HG03196 (cell line): Measurements from ENCODE around the gene LRRN3.
"Not testable (repeated sequence)": the region's sequence is repeated elsewhere in the genome, so short reads cannot be mapped to it uniquely, and the experiment has no call there.

Experiments used
- ATAC-seq: cut with Tn5 transposase; IDR thresholded peaks from one replicate; pipeline ENCODE4 v1.9.1; 2021; ENCODE audit not compliant: unreplicated experiment

LRRN3 gene

DNA sequence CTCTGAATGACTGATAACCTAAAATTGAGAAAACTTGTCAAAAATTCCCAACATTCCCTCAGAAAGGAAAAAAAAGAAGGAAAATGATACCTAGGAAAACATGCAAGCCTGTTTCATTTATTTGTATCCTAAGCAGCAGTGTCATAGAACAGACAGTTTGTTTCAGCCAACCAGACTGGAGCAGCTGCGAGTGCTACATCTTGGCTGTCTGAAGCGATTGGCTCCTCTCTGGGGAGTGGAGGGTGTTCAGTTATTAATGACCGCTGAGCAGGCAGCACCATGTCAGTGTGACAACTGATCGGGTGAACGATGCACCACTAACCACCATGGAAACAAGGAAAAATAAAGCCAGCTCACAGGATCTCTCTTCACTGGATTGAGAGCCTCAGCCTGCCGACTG lies at the start of gene LRRN3:
Gene LRRN3, plus strand, starts transcription at position 282 of the 400 bp plus-strand sequence. CDS start 31,646 bp downstream, outside the sequence.
- no peak for ATAC-seq

DNA sequence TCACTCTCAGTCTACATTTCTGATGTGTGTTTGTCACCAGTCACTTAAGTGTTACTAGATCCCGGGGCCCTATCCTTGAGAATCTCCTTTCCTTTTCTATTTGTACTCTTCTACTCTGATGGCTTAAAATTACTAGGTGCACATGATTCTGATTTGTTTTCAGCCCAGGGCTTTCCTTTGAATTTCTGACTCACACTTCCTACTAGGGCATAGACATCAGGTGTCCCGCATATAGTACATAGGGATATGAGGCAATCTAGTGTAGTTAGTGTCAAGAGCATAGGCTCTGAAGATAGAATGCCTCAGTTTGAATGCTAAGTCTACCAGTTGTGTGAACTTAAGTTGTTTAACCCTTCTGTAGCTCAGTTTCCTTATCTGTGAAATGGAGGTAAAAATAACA lies 49.4 kb upstream of the LRRN3 start:
- ATAC-seq = no peak

DNA sequence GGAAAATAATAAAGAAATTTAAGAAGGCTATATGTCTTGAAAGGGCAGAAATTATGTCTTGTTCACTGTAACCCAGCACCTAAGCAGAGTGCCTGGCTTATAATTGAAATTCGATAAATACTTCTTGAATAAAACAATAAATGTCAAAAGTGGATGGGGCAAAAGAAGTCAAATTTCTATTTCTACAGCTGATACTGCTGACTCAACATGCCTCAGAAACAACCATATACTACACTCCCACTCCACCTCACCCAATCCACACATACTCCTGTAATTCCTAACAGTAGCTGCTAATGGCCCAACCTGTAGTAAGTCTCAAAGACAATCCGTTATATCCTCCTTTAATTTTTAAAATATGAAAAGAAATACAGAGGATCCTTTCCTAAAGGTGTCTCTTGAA lies 48.1 kb upstream of the LRRN3 start:
- no peak for ATAC-seq

DNA sequence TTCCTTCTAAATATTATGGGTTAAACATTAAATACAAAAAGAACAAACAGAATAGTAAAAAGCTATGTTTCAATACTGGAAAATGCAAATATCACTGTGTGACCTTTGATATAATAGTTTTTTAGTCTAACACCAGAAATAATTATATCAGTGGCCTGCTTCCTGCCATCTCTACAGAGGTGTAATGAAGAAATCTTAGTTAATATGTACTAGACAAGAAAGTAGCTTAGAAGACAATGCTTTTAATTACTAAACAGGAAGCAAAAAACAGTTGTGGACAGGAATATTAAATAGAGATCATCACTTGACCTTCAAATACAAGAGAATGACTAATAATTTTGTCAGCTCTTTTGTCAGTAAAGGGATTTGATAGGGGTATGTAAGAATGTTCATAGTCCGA lies 47.4 kb upstream of the LRRN3 start:
- ATAC-seq = peak; percentile 99

DNA sequence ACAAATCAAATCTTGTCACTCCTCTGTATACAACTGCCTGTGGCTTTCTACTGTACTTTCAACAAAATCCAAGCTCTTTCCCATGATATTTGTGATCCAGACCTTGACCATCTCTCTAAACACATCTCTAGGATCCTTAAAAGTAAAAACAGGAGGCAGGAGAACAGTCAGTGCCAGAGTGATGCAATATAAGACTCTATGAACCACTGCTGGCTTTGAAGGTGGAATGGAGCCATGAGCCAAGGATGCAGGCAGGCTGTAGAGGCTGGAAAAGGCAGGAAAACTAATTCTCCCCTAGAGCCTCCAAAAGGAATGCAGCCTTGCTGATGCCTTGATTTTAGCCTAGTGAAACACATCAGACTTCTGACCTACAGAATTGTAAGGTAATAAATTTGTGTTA lies 45.5 kb upstream of the LRRN3 start:
- no peak for ATAC-seq

DNA sequence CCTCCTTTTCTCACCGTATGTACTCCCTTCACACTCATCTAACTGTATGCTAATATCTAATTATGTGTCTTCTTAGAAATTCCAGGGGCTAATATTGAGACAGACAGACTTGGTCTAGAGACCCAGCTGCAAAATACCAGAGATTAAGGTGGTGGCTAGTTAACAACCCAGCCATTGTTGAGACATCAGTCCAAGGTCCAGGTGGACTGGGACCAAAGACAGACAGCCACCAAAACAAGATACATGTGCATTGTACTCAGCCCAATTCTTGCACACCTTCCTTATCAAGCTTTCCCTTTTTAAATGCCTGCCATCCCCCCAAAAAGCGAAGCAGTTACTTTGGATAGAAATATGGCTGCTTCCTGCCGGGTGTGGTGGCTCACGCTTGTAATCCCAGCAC lies 43.3 kb upstream of the LRRN3 start:
- no peak for ATAC-seq

DNA sequence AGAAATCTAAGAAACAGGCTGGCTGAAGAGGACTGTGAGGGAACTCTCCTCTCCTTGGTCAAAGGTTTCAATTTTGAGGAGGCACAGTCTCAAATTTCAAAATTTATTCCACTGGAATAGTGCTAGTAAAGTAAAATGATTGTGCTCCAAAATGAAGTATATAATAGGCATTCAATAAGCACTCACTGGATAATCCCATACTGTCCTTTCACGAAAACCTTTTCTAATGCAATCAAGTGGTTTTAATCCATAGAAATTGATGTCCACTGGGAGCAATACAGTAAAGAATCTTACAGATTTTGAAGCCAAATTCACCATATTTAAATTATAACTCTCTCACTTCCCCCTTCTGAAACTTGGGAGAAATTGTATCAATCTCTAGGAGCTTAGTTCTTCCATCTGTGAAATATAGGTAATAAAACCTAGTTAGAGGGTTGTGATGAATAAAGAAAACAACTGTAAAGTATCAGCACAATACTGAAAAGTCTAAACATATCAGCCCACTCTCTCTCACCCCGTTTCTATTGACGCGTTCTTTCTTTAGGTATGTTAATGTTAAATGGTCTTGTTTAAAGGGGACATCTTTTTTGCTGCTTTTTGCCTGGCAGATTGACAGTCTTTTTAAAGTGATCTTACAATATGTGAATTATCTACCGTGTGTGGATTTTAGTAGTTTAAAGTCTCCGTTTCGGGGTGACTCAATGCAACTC lies 40.8 kb upstream of the LRRN3 start:
- ATAC-seq = no peak

DNA sequence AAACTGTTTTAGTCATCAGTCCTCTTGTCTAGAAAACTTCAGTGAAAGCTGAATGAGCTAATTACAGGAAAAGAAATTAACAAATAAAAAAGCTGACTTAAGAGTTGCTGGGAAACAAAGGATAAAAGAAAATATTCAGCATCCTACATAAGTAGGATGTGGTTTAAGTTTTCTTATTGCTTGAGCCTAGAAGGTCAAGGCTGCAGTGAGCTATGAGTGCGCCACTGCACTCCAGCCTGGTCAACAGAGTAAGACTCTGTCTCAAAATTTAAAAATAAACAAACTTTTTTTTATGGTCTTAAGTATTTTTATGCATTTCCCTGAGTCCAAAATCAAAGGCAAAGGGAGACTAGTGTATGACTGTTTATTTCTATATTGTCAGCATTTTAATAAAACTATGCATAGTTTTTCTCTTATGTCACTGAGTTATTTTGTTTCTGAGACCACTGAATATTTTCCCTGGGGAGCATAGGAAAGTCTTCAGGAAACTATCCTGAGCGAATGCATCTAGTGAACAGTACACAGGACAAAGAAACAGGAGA lies 40.0 kb upstream of the LRRN3 start:
- no peak for ATAC-seq

DNA sequence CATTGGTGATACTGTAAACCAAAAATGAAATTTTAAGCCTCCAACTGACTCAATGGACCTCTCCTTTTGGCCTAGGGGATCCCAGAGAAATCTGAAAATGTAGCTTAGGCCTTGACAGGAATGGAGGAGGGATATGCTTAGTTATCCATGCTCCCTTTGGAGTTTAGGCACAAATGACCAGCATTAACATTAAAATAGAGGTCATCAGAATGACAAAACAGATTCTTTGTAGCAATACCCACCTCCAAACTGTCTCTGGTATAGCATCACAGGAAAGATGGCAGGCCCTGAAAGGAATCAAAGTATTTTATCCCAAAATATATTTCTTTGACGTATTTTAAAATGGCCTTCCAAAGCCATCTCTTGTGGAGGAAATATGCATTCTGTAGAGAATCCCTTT lies 39.1 kb upstream of the LRRN3 start:
- ATAC-seq = no peak

DNA sequence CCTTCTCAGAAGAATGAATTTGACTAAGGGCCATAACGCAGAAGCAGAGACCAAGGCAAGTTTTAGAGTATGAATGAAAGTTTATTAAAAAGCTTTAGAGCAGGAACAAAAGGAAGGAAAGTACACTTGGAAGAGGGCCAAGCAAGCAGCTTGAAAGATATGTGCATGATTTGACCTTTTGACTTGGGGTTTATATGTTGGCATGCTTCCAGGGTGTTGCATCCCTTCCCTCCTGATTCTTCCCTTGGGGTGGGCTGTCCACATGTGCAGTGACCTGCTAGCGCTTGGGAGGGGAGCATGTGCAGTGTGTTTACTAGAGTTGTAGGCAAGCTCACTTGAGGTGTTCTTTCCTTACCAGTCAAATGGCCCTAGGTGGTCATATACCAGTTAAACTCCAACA lies 37.9 kb upstream of the LRRN3 start:
- ATAC-seq = no peak

DNA sequence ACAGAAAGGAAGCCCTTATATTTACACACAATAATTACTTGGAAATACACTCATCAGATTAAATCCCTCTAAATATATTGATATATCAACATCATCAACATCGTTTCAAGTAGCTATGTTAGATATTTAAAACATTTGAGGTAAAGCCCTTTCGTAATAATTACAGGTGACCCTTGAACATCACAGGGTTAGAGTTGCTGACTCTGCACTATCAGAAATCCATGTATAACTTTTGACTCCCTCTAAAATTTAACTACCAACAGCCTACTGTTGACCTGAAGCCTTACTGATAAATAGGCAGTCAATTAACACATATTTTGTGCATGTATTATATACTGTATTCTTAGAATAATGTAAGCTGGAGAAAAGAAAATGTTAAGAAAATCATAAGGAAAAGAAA lies 34.6 kb upstream of the LRRN3 start:
- ATAC-seq = no peak

DNA sequence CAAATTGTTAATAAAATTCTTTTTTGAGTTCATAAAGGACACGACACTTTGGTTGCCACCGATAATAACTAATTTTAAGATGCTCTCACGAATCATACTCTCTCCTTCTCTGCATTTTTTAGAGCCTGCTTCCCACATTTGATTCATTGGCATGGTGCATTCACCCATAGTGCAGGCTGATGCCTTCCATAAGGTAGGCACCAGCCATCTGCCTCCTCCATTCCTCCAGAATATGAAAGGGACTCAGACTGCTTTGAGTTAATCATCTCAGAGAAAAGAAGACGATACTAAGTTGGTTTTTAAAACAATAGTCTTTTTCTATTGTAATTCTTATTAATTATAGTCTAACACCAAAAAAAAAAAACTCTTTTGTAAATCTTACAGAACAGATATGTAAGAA lies 33.9 kb upstream of the LRRN3 start:
- no peak for ATAC-seq

DNA sequence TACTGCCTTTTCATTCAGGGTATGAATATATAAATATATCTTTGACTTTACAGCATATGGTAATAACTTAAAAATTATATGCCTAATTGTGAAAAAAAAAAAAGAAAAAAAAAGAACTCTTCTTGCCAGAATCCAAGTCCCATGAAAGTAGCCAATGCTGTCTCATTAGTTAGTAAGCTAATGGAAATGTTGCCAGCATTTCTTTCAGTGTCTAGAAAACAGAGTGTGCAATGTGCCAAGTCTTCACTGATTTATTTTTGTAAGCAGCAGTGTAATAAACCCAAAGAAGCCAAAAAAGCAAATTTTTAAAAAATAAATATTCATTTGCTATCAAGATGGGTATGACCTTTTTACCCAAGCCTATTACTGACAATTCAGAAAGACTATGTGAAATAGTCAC lies 31.1 kb upstream of the LRRN3 start:
- ATAC-seq = no peak

DNA sequence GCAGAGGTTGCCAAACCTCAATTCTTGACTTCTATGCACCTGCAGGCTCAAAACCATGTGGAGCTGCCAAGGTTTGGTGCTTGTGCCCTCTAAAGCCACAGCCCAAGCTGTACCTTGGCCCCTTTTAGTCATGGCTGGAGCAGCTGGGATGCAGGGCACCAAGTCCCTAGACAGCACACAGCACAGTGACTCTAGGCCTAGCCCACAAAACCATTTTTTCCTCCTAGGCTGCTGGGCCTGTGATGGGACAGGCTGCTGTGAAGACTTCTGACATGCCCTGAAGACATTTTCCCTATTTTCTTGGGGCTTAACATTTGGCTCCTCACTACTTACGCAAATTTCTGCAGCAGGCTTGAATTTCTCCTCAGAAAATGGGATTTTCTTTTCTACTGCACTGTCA lies 27.8 kb upstream of the LRRN3 start:
- ATAC-seq = no peak

DNA sequence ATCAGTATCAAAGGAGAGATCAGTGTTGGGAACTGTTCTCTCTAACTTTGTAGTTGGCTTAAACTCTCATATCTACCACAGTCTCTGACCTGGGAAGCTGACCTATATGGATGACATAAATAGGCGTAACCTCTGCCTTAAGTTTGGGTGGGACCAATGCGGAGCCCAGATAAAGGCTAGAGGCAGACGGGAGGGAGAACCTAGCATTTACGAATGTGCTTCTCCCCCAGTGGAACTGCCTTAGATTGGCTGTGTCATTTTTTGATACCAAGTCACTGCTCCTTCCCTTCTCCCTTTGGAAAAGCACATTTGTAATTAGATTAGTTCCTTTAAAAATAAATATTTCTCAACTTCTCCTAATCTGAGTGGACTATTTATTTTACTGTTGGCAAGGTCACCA lies 23.7 kb upstream of the LRRN3 start:
- no peak for ATAC-seq

DNA sequence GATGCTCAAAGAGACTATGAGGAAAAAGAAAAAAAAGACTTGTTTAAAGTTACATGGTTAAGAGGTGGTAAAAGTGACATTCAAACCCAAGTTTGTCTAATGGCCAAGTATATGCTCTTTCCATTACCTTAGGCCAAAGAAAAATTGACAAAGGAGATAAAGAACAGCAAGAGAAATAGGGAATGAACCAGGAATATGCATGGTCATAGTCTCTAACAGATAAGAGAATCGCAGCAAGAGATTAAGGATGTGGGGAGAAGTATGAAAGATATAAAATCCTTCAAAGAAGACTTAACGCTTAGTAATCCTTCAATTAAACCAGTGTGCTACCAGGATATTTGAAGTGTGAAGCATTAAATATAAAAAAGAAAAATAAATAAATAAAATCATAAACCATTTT lies 23.2 kb upstream of the LRRN3 start:
- ATAC-seq = no peak

DNA sequence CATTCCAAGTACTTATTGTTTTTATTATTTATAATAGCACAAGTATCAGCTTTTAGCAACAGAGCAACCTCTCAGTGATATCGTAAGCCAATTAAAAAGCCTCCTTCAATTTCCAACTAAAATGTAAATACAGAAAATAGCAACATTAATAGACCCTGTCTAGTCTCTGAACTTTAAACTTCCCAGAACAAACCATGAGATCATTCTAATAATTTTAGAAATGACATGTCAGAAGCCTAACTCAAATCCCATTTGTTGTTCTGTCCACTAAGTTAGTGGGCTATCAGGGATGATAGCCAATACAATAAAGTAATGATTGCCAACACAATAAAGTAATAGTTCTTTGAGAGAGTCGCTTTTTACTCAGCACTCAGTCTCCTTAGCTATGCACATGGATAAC lies 22.3 kb upstream of the LRRN3 start:
- no peak for ATAC-seq

DNA sequence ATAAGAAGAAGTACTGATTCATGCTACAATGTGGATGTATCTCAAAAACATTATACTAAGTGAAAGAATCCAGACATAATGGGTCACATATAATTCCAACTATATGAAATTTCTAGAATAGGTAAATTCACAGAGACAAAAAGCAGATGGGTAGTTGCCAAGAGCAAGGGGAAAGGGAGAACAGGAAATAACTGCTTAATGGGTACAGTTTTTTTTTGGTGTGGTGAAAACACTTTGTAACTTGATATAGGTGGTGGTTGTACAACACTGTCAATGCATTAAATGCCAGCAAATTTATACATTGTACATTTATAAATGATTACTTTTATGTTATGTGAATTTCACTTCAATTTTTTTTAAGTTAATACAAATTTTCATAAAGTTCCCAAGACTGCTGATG lies 19.4 kb upstream of the LRRN3 start:
- ATAC-seq = no peak

DNA sequence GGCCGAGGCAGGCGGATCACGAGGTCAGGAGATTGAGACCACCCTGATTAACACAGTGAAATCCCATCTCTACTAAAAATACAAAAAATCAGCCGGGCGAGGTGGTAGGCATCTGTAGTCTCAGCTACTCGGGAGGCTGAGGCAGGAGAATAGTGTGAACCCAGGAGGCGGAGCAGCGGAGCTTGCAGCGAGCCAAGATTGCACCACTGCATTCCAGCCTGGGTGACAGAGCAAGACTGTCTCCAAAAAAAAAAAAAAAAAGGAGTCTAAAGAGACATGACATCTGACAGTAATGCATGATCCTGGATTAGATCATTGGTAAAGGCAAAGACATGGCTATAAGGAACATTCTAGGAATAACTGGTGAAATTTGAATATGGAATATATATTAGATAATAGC lies 18.3 kb upstream of the LRRN3 start:
- ATAC-seq = not testable (repeated sequence)

DNA sequence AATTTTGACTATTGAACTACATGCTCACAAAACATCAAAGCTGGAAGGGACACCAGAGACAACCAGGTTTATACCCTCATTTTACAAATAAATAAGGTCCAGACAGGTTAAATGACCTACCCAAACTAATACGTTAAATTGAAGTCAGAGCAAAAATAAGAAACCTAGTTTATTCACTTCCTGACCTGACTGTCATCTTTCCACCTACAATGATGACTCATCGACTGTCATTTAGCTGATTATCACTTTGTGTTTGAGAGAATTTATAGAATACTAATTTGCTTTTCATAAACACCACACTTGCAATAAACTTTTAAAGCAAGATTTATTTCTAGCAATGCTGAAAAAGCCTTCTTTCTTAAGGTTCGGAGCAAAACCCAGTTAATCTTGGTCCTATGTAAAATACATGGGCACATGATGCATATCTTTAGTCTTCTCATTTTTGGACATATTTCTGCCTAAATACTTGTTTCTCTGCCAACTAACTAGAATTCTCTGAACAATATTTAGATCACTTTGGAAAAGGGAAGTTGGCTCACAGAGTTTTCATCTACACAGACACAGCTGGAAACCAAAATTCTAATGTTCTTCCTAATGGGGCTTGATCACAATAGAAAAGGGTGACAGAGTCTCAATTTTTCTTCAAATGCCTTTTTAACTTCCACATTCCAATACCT lies 16.7 kb upstream of the LRRN3 start:
- ATAC-seq = no peak

DNA sequence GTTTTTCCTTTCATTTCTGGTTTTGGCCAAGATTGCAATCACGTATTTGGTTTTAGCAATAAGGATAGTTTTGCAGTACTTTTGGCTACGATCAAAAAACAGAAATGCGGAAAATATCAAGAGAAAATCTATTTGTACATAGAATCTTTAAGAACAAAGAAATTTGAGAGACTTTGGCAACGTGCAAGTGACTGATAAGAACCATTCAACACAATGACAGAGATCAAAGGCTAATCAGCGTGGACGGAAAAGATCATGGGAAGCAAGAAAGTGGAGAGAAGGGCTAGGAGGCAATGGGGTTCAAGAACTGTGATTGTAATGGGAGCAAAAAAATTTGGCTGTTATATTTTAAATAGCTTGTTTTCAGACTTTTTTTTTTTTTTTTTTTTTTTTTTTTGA lies 16.2 kb upstream of the LRRN3 start:
- ATAC-seq = no peak

DNA sequence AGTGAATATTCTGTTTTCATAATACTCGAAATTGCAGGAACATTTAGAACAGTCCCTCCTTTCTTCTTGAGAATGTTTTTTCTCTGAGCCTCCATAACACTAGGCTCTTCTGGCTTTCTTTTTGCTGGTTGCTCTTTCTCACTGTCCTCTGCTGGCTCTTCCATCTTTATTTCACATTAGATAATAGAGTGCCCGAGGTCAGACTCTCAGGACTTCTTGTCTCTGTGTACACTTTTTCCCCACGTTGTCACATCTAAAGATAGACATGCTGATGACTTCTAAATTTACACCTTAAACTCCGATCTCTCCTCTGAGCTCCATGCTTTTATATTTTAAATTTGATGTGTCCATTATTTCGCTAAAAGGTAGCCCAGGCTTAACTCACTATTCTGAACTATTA lies 15.4 kb upstream of the LRRN3 start:
- ATAC-seq = no peak

DNA sequence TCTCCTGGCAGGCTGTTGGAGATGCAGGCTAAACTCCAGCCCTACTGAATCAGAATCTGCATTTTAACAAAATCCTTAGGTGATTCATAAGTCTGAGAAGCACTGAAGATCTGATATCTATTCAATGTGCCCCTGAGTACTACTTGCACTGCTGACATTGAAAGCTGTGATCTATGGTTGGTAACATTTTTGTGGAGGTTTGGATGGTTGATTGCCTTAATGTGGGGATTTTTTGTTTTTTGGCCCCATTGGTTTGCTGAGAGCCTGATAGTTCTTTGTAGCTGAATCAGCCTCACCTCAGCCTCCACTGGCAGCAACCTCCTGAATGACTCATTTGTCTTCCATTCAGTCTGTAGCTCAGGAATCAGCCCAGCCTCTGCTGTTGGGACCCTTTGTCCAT lies 14.7 kb upstream of the LRRN3 start:
- ATAC-seq = no peak
